Brain microvascular endothelial cell (primary cell): ENCODE data around the gene TNNT2.

Experiments
- DNase-seq: peaks from one replicate; pipeline ENCODE4 v3.0.0-alpha.2; 2020
- H3K27ac ChIP-seq: fragments of 250-450 bp; sonication (Bioruptor Pico); 2 replicates; pipeline ENCODE4 v1.5.1; 2020; ENCODE audit warnings: mild to moderate bottlenecking, moderate library complexity
- H3K27me3 ChIP-seq: fragments of 250-450 bp; sonication (Bioruptor Pico); replicated peaks from 2 replicates; pipeline ENCODE4 v1.5.1; 2020; ENCODE audit warnings: mild to moderate bottlenecking
- H3K36me3 ChIP-seq: fragments of 250-450 bp; sonication (Bioruptor Pico); replicated peaks from 2 replicates; pipeline ENCODE4 v1.5.1; 2020; ENCODE audit warnings: mild to moderate bottlenecking
- H3K4me3 ChIP-seq: 2 replicates; pipeline ENCODE4 v1.5.1; 2011; ENCODE audit warnings: low read depth, mild to moderate bottlenecking, control low read depth, low read length, moderate library complexity
- in situ Hi-C: cut with HindIII; loops from 2 replicates; pipeline ENCODE4 v1.10.0; 2017; ENCODE audit warnings: low sequenced_read_pairs, low pct_ligation_motif_present
- TF ChIP-seq, protein P1 (sequence below): IDR thresholded peaks from 2 replicates; pipeline ENCODE4 v1.5.1; 2011; ENCODE audit warnings: low read depth, mild to moderate bottlenecking, moderate library complexity, low read length, control low read depth, inconsistent platforms; ENCODE audit errors: missing control alignments

The TNNT2 gene

GRCh38 chr1:201408176-201408833 lies 30.8 kb upstream of the TNNT2 start:
- H3K4me3 ChIP-seq: no peak overlapping the region
- no peak overlapping the region for H3K27ac ChIP-seq
- H3K36me3 ChIP-seq: no peaks in the 10 kb centered on the region
- TF ChIP-seq, protein P1, sequence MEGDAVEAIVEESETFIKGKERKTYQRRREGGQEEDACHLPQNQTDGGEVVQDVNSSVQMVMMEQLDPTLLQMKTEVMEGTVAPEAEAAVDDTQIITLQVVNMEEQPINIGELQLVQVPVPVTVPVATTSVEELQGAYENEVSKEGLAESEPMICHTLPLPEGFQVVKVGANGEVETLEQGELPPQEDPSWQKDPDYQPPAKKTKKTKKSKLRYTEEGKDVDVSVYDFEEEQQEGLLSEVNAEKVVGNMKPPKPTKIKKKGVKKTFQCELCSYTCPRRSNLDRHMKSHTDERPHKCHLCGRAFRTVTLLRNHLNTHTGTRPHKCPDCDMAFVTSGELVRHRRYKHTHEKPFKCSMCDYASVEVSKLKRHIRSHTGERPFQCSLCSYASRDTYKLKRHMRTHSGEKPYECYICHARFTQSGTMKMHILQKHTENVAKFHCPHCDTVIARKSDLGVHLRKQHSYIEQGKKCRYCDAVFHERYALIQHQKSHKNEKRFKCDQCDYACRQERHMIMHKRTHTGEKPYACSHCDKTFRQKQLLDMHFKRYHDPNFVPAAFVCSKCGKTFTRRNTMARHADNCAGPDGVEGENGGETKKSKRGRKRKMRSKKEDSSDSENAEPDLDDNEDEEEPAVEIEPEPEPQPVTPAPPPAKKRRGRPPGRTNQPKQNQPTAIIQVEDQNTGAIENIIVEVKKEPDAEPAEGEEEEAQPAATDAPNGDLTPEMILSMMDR: peak; percentile 99
- peaks cover 14% of the 10 kb centered on the region for H3K27me3 ChIP-seq
- in situ Hi-C loops: no loop called here
- peak; percentile 75 for DNase-seq

- Histone ChIP-seq H3K27ac (no peak overlapping the region), H3K36me3 (no peaks in the 10 kb centered on the region), H3K4me3 (no peak overlapping the region), H3K27me3 (peaks cover 16% of the 10 kb centered on the region)
- TF ChIP-seq, protein P1: no peak
- no peak for DNase-seq
- in situ Hi-C loops: no loop called here
Measured at GRCh38 chr1:201406831-201407406, 29.4 kb upstream of the TNNT2 start.

- H3K36me3 ChIP-seq: no peaks in the 10 kb centered on the region
- TF ChIP-seq, protein P1: no peak
- H3K27ac ChIP-seq: no peak overlapping the region
- H3K27me3 ChIP-seq: peaks cover 18% of the 10 kb centered on the region
- in situ Hi-C loops: no loop called here
- H3K4me3 ChIP-seq: no peak overlapping the region
- DNase-seq: no peak
Measured at GRCh38 chr1:201405484-201405831, 28.0 kb upstream of the TNNT2 start.

GRCh38 chr1:201404722-201405483 lies 27.4 kb upstream of the TNNT2 start:
- TF ChIP-seq, protein P1: no peak
- Histone ChIP-seq H3K27me3 (peaks cover 24% of the 10 kb centered on the region), H3K36me3 (no peaks in the 10 kb centered on the region), H3K27ac (no peak overlapping the region), H3K4me3 (no peak overlapping the region)
- no peak for DNase-seq
- in situ Hi-C loops: no loop called here

GRCh38 chr1:201404055-201404454 lies 26.6 kb upstream of the TNNT2 start:
- Histone ChIP-seq H3K36me3 (no peaks in the 10 kb centered on the region), H3K27me3 (peaks cover 32% of the 10 kb centered on the region), H3K4me3 (no peak overlapping the region), H3K27ac (no peak overlapping the region)
- in situ Hi-C loops: no loop called here
- TF ChIP-seq, protein P1: no peak
- DNase-seq: no peak
